ENCODE data around the gene CLK3.

Gene CLK3

DNA sequence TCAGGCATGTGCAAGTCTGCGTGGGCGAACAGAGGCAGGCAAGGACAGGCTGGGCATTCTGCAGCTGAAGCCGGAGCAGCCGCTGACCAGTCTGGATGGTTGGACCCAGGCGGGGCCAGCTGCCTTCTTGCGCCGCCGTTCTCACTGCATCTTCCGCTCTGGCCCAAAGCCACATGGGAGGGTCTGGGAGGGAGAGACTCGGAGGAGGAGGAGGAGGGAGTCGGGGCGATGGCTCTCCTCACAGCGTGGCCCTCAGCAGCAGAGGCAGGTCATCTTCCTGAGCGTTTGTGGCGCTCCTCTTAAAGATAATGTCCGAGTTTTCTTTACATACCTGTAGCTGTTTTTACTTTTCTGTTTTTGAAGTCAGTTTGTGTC is 5.9 kb downstream of the CLK3 start:
- Histone ChIP-seq H2AFZ (ENCODE audit: low read depth, low read length) (no peak overlapping the region), H3K27ac (ENCODE audit: low read length) (no peak overlapping the region), H3K4me1 (ENCODE audit: low read length) (peaks cover 22% of the 10 kb centered on the region), H3K9ac (ENCODE audit: low read length) (no peak overlapping the region), H3K36me3 (replicated peaks; ENCODE audit: low read depth, low read length) (peaks cover 76% of the 10 kb centered on the region), H3K27me3 (ENCODE audit: low read depth, low read length) (no peaks in the 10 kb centered on the region), H4K20me1 (ENCODE audit: insufficient read depth, low read length) (peaks cover 58% of the 10 kb centered on the region), H3K4me2 (ENCODE audit: low read length) (no peak overlapping the region), H3K79me2 (ENCODE audit: low read length) (peaks cover 69% of the 10 kb centered on the region), H3K9me3 (ENCODE audit: insufficient read depth, low read length) (no peaks in the 10 kb centered on the region), H3K4me3 (ENCODE audit: low read length) (no peak overlapping the region)
- TF ChIP-seq, protein P1, sequence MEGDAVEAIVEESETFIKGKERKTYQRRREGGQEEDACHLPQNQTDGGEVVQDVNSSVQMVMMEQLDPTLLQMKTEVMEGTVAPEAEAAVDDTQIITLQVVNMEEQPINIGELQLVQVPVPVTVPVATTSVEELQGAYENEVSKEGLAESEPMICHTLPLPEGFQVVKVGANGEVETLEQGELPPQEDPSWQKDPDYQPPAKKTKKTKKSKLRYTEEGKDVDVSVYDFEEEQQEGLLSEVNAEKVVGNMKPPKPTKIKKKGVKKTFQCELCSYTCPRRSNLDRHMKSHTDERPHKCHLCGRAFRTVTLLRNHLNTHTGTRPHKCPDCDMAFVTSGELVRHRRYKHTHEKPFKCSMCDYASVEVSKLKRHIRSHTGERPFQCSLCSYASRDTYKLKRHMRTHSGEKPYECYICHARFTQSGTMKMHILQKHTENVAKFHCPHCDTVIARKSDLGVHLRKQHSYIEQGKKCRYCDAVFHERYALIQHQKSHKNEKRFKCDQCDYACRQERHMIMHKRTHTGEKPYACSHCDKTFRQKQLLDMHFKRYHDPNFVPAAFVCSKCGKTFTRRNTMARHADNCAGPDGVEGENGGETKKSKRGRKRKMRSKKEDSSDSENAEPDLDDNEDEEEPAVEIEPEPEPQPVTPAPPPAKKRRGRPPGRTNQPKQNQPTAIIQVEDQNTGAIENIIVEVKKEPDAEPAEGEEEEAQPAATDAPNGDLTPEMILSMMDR (IDR thresholded peaks at IDR 0.05; ENCODE audit: low read depth, low read length): no peak

DNA sequence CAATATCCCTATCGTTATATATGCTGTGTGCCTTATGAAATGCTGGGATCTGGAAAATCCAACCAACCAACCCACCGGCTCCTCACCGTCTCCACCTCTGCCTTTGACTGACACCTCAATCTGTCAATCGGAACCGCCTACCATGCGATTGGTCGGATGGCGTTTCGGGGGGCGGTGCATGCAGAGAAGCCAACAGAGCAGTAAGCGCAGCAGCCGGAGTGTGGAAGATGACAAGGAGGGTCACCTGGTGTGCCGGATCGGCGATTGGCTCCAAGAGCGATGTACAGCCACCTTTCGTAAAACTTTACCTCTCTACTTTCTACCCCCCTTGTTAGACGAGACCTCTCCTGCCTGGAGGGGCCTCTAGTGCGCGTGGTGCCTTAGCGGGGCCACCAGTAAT is 6.3 kb downstream of the CLK3 start:
- Histone ChIP-seq H3K4me3 (ENCODE audit: low read length) (no peak overlapping the region), H3K36me3 (replicated peaks; ENCODE audit: low read depth, low read length) (peaks cover 78% of the 10 kb centered on the region), H3K27ac (ENCODE audit: low read length) (no peak overlapping the region), H3K4me2 (ENCODE audit: low read length) (no peak overlapping the region), H2AFZ (ENCODE audit: low read depth, low read length) (no peak overlapping the region), H3K79me2 (ENCODE audit: low read length) (peaks cover 65% of the 10 kb centered on the region), H3K4me1 (ENCODE audit: low read length) (peaks cover 23% of the 10 kb centered on the region), H4K20me1 (ENCODE audit: insufficient read depth, low read length) (peaks cover 54% of the 10 kb centered on the region), H3K9ac (ENCODE audit: low read length) (no peak overlapping the region), H3K9me3 (ENCODE audit: insufficient read depth, low read length) (no peaks in the 10 kb centered on the region), H3K27me3 (ENCODE audit: low read depth, low read length) (no peaks in the 10 kb centered on the region)
- TF ChIP-seq, protein P1 (IDR thresholded peaks at IDR 0.05; ENCODE audit: low read depth, low read length): no peak
- TF ChIP-seq EZH2phosphoT487 (IDR thresholded peaks at IDR 0.05; ENCODE audit: low read depth): no peak

DNA sequence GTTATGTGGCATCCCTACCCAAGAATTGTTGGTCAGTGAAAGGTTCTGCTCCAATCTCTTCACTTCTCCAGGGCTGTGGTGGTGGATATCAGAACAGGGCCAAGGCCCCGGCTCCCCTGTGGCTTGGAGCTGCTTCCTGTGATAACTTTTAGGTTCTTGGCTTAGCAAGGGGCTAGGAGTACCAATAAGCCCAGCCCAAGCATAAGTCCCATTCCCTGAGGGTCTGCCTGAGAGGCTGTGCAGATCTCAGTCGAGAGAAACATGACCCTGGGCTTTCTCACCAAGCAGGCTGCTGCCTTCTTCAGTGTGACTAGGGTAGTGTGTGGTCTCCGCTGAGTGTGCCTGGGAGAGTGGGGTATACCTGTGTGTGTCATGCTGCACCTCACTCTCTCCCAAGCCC is 7.1 kb downstream of the CLK3 start:
- Histone ChIP-seq H3K27me3 (ENCODE audit: low read depth, low read length) (no peaks in the 10 kb centered on the region), H3K4me3 (ENCODE audit: low read length) (no peak overlapping the region), H2AFZ (ENCODE audit: low read depth, low read length) (no peak overlapping the region), H3K27ac (ENCODE audit: low read length) (no peak overlapping the region), H3K9me3 (ENCODE audit: insufficient read depth, low read length) (no peaks in the 10 kb centered on the region), H3K4me2 (ENCODE audit: low read length) (no peak overlapping the region), H3K36me3 (replicated peaks; ENCODE audit: low read depth, low read length) (peaks cover 76% of the 10 kb centered on the region), H4K20me1 (ENCODE audit: insufficient read depth, low read length) (peaks cover 45% of the 10 kb centered on the region), H3K79me2 (ENCODE audit: low read length) (peaks cover 60% of the 10 kb centered on the region), H3K9ac (ENCODE audit: low read length) (no peak overlapping the region), H3K4me1 (ENCODE audit: low read length) (peaks cover 23% of the 10 kb centered on the region)
- TF ChIP-seq EZH2phosphoT487 (IDR thresholded peaks at IDR 0.05; ENCODE audit: low read depth): no peak
- TF ChIP-seq, protein P1 (IDR thresholded peaks at IDR 0.05; ENCODE audit: low read depth, low read length): no peak

DNA sequence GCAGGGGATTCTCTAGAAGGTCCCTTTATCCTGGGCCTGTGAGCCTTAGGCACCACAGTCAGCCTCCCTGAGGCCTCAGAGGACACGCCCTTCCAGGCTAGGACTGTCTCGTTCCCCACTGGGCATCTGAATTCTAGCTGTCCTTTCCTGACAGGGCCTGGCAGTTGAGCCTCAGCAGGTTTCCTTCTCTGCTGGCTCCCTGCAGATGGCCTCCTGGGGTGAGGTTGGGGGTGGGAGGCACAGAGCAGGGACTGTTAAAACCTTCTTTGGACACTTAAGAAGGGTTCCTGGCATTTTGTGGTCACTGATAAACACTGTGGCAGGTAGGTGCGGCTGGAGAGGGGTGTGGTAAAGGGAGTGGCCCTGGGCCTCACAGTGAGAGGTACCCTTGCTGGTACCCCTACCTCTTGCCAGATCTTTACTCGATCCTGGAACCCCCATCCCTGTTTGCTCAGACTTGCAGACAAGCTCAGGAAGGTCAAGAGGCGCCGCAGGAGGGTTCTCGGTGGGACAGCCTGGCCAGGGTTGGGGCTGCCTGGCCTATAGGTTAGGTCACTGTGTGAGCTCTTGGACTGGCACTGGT is 8.5 kb downstream of the CLK3 start:
- H3K9ac ChIP-seq (ENCODE audit: low read length): no peak overlapping the region
- H3K79me2 ChIP-seq (ENCODE audit: low read length): peaks cover 60% of the 10 kb centered on the region
- H3K4me1 ChIP-seq (ENCODE audit: low read length): peaks cover 33% of the 10 kb centered on the region
- no peak overlapping the region for H3K4me2 ChIP-seq (ENCODE audit: low read length)
- no peaks in the 10 kb centered on the region for H3K9me3 ChIP-seq (ENCODE audit: insufficient read depth, low read length)
- no peak overlapping the region for H3K4me3 ChIP-seq (ENCODE audit: low read length)
- peaks cover 87% of the 10 kb centered on the region for H3K36me3 ChIP-seq (replicated peaks; ENCODE audit: low read depth, low read length)
- no peak for TF ChIP-seq EZH2phosphoT487 (IDR thresholded peaks at IDR 0.05; ENCODE audit: low read depth)
- TF ChIP-seq, protein P1 (IDR thresholded peaks at IDR 0.05; ENCODE audit: low read depth, low read length): no peak
- no peak overlapping the region for H3K27ac ChIP-seq (ENCODE audit: low read length)
- no peak overlapping the region for H2AFZ ChIP-seq (ENCODE audit: low read depth, low read length)
- H3K27me3 ChIP-seq (ENCODE audit: low read depth, low read length): no peaks in the 10 kb centered on the region
- peaks cover 32% of the 10 kb centered on the region for H4K20me1 ChIP-seq (ENCODE audit: insufficient read depth, low read length)
